DMS 273 treated with DMSO at 0.1 percent for 48 hours (cell line): ENCODE data around the gene AK8.

Experiments used
- DNase-seq: peaks from one replicate; lab custom pipeline; 2025; lab: John Stamatoyannopoulos, UW

Gene AK8

GRCh38 chr9:132770770-132771310 is 107.2 kb downstream of the AK8 start:
- no peak for DNase-seq

DNA sequence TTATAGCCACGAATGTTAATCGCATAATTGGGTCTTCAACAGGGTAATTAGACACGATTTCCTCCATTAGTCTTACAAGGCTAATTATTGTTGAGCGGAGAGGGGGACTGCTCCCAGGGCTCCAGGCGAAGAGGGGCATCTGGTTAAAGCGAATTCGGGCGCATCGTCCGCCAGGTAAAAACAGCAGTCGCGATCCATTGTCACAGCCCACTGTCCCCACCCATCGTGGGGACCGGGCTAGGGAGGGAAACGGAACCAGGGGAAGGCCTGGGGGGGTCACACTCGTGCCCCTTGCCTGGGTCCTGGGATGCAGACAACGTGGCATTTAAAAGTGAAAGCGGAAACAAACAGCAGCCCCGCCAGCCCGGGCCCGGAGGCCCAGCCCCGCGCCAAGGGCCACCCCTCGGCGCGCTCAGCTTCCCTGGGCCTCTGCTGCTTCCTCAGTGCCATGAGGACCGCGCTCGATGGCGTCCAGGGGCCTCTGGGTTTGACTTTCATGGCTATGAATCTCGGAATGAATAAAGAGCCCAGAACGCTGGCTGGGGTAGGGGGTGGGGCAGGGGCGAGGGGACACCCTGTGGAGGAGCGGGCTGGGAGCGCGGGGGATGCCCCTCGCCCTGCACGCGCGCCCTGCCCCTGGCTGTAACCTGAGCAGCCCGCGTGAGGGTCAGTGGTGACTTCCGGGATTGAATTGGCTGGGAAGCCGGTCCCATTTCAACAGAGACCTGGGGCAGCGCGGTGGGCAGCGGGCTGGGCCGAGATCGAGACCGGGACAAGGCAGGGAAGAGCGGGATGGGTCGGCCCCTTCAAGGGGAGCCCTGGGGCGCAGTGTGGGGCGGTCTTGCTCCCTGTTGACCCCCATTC is 107.9 kb downstream of the AK8 start:
- no peak for DNase-seq

DNA sequence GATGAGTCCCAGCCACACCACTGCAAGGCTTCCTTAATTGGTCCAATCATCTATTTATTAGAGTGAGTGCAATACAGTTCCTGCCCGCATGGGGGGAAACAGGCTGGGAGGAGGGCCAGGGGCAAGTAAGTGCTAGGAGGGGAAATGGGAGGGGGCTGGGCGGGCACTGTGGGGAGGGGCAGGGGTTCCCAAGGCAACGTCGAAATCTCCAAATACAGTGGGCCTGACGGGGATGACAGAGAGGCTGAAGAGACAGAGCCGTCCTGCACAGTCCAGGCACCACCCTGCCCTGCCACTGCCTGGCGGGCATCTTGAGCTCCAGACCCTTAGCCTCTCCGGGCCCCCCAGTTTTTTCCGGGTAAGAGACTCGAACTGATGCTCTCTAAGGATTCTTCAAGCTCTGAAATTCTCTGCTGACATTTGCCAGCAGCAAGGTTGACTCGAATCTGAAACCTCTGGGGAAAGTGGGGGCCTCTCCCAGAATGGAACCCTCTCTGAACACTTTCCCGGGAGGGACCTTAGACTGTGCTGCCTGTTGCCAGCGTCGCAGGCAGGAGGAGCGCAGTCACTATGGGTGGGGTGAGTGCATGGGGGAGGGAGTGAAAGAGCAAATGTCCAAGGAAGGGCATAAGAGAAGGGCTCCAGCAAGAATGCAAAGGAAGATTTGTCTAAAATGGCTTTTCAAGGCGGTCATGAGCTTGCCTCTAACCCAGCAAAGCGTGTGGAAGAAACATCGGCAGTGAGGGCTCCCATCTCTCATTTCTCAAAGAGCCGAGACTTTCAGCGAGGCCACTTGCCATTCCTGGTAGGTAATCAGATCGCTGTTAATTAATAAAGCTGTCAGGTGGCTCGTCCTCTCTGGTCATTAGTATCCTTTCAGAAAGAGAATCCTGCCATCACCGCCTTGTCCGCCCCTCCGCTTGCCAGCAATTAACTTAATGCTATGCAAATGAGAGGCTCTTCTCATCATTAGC is 108.9 kb downstream of the AK8 start:
- peak; percentile 37 for DNase-seq

DNA sequence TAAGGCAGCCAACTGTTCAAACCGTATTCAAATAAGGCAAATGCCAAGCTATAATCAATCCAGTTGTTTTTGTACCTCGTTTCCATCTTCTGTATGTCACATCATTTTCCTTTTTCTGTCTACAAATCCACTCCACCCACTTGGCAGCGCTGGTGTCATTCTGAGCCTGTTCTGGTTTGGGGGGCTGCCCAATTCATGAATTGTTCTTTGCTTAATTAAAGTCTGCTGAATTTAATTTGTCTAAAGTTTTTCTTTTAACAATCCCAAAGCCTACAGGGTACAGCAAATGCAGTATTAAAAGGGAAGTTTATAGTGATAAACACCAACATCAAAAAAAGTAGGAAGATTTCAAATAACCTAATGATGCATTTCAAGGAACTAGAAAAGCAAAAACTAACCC is 114.5 kb downstream of the AK8 start:
- no peak for DNase-seq

GRCh38 chr9:132762896-132763295 is 115.2 kb downstream of the AK8 start:
- no peak for DNase-seq

DNA sequence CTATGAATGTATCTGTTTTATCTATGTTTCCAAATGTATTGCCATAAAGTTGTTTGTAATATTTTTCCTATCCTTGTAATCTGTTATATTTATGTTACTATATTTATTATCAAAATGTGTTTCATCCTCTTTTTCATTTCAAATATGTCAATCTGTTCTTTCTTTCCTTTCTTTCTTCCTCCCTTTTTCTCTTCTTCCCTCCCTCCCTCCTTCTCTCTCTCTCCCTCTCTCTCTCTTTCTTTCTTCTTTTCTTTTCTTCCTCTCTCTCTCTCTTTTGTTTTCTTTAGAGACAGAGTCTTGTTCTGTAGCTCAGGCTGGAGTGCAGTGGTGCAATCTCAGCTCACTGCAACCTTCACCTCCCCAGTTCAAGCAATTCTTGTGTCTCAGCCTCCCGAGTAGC is 116.5 kb downstream of the AK8 start:
- DNase-seq, result no peak

DNA sequence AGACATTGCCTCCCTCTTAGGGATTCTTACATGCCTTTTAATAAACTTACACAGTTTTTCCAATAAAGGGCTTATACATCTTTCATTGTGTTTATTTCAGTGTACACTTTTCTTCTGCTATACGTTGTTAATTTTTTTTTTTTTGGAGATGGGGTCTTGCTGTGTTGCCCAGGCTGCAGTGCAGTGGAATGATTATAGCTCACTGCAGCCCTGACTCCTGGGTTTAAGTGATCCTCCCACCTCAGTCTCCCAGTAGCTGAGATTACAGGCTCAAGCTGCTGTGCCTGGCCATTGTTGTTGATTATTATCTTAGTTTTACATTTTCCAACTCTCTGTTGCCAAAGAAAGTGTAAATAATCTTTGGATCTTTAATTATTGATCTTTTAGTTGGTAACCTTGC is 118.0 kb downstream of the AK8 start:
- DNase-seq, result no peak

- DNase-seq, result no peak
Observed at GRCh38 chr9:132757016-132757415, 121.1 kb downstream of the AK8 start.

- no peak for DNase-seq
Observed at GRCh38 chr9:132756214-132756845, 121.8 kb downstream of the AK8 start.

- no peak for DNase-seq
Observed at GRCh38 chr9:132755096-132755495, 123.0 kb downstream of the AK8 start.

GRCh38 chr9:132754236-132754635 is 123.8 kb downstream of the AK8 start:
- no peak for DNase-seq

DNA sequence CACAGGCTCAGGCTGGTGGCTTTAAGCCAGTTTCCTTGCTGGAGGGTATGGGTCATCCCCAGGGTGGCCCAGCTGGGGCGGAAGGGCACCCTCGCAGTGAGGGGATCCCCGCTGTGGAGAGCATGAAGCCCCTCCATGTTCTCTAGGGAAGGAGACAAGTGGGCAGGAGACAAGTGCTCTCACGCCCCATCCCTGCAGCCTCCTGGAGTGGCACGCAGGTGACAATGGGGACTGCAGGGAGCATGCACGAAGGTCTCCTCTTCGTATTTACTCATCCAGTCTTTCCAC is 124.5 kb downstream of the AK8 start:
- DNase-seq, result no peak

DNA sequence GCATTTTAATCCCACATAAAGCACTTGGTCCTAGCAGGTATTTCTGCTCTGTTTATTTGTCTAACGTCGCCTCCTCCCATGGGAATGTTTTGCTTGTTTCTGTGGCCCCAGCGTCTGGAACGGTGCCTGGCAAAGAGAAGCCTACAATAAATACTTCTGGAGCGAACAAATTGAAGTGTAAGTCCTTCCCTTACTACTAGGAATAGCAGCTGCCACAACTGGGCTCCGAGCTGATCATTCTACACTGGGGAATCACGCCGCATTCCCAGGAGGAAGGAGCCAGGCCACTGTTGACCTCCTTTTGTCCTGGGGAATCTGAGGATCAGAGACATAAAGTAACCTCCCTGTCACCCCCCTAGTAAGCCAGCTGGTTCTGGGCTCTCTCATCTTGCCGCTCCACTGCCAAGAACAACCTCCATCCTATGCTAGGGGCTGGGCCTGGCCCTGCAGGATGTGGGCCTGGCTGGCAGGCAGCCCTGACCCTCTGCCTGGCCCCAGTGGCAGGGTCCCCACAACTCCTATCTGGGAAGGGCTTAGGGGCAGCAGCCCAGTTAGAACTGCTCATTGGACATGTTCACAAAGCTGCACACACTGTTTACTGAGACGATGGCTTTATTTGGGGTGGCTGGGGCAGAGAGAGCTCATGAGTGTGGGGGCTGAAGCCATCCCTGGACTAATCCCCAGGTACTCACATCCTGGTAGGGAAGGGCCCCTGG is 125.0 kb downstream of the AK8 start:
- DNase-seq, result no peak

- no peak for DNase-seq
Observed at GRCh38 chr9:132750668-132751067, 127.4 kb downstream of the AK8 start.

DNA sequence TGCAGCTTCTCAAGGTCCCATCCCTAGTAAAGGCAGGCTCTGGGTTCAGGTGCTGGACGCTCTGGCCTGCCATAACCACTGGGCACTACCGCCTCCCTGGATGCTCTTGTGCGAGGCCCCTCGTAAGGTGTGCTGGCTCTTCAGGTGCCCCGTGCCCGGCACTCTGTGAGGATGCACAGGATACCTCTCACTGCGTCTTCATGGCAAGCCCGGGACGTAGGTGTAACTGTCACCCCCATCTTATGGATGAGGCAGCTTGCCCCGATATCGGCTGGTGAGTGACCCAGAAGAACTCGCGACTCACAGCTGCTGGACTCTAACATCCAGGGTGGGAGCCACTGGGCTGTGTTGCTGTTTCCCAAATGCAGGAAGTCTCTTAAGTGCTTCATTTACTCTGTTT is 128.8 kb downstream of the AK8 start:
- DNase-seq, result no peak

- no peak for DNase-seq
Observed at GRCh38 chr9:132748450-132748849, 129.6 kb downstream of the AK8 start.

DNA sequence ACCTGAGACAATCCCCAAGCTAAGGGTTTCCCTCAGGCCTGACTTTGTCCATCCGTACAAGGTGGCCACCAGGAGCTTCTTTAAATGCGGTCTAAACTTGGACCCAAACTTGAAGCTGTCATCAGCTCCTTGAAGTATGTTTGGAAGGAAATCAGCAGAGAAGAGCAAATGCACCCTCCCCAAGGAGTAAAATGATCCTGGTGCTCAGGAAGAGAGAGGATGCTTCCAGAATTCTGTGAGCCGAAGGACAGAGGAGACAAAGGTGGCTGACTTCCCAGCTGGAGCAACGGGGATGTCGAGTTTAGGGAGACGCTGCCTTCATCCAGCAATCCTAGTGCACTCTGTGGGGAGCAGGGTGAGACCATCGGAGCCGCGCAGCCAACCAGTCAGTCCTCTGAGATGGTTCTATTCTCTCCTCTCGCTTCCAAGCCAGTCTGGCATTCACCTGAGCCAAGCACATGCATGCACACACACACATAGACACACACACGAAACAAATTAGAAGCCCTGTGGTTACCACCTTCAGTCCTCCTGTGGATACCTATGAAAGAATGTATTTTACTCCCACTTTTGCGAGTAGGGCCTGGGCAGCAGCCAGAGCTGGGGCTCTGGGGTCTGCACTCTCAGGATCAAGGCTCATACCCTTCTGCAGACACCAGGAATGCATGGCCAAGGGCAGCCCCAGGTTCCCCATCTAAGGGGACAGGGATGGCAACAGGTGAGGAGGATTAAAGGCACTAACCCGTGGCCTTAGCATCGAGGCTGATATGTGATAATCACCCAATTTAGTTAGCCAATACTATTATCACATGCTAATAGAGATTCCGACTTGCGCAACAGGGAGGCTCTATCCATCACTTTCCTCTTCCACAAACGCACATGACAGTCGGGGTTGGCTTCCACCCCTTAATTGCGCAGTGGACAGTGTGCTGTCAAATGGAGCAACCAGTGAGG is 132.1 kb downstream of the AK8 start:
- DNase-seq, result no peak

DNA sequence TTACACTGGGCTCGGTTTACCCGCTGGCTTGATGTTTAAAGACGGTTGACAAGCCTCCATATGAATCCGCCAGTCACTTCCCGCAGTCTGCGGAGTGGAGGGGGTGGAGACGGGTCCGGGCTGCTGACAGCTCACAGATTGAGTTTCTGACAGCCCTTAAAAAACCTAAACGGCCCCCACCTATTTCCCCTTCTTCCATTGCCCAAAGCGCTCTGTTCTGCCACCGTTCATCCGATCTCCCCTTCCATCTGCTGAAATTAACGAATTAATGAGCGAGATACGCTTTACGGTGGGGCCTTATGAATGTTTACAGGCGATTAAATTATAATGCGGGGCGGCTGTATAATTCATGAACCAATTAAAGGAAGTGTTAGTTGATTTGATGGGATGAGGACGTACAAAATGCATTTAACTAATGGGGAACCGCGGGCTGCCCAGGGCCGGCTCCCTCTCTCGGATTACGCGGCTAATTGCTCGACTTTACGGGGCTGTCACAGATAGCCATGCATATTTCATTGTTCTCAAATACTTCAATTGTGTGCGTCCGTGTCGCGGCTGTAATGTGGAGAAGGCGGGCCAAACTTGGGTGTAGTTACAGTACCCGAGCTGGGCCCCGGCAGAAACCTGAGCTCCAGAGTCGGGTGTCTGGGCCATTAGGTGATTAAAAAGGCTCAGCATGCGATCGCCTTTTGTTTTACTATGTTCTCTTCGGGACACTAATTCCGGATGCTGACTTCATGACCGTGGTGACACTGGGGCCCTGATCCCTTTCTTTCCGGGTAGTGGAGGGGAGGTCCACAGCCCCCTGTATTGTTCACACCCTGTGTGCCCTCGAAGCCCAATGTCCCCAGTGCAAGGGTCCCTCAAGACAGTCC is 133.0 kb downstream of the AK8 start:
- no peak for DNase-seq

- no peak for DNase-seq
Observed at GRCh38 chr9:132743931-132744479, 134.1 kb downstream of the AK8 start.
